H1 (cell line): Measurements from ENCODE around the gene TRAF3IP1. TPM values are rescaled to one million over a fixed set of nuclear protein-coding genes. Genes with fewer than 3 reads are reported as not detected.

ENCODE experiments used
- GABPA ChIP-seq: IDR thresholded peaks from 2 replicates; pipeline ENCODE4 v1.6.1; 2011; ENCODE audit warnings: mild to moderate bottlenecking, low read length, moderate library complexity, borderline replicate concordance; ENCODE audit not compliant: insufficient read depth
- GTF2F1 ChIP-seq: IDR thresholded peaks from 2 replicates; pipeline ENCODE4 v1.6.1; 2012; ENCODE audit warnings: low read depth, low read length, improper control_type of control experiment, borderline replicate concordance
- HDAC6 ChIP-seq: IDR thresholded peaks from one replicate; pipeline ENCODE4 v1.7.1; 2012; ENCODE audit warnings: low read depth, mild to moderate bottlenecking, inconsistent platforms, low read length, moderate library complexity
- SIRT6 ChIP-seq: IDR thresholded peaks from one replicate; pipeline ENCODE4 v1.7.1; 2012; ENCODE audit warnings: low read length, inconsistent platforms
- polyA plus RNA-seq, 7 experiments: library from polyadenylated mRNA; depleted of rRNA in 3 of 7; stranded (reverse) in 5 of 7; unstranded in 2 of 7; fragments of >200 nt in 5 of 7; fragments of 200-250 nt in 2 of 7; gene quantifications; 1 replicate in 5 of 7; 2 replicates in 1 of 7; 4 replicates in 1 of 7; pipeline versions ENCODE4 v1.2.1 to v1.2.3, GENCODE V29; 2011 to 2013; ENCODE audit warnings: missing spikeins in 2 of 7, mixed read lengths in 2 of 7
- total RNA-seq: library from RNA; stranded (reverse); fragmentation: NEBNext Ultra II Directional; extraction: Animal tissue kit (Norgen Biotek cat#: 25700); gene quantifications from 2 replicates; pipeline ENCODE4 v1.2.1, GENCODE V29; 2021
- TF ChIP-seq, protein P1 (sequence below): IDR thresholded peaks from 2 replicates; pipeline ENCODE4 v1.6.1; 2012; ENCODE audit warnings: inconsistent platforms

TRAF3IP1 gene
- total and polyA plus RNA-seq, 2 of the 8 experiments (the other 6 are each of a cell fraction or from before 2014, with no cell fraction given), result 2.3 to 17.5 TPM

DNA sequence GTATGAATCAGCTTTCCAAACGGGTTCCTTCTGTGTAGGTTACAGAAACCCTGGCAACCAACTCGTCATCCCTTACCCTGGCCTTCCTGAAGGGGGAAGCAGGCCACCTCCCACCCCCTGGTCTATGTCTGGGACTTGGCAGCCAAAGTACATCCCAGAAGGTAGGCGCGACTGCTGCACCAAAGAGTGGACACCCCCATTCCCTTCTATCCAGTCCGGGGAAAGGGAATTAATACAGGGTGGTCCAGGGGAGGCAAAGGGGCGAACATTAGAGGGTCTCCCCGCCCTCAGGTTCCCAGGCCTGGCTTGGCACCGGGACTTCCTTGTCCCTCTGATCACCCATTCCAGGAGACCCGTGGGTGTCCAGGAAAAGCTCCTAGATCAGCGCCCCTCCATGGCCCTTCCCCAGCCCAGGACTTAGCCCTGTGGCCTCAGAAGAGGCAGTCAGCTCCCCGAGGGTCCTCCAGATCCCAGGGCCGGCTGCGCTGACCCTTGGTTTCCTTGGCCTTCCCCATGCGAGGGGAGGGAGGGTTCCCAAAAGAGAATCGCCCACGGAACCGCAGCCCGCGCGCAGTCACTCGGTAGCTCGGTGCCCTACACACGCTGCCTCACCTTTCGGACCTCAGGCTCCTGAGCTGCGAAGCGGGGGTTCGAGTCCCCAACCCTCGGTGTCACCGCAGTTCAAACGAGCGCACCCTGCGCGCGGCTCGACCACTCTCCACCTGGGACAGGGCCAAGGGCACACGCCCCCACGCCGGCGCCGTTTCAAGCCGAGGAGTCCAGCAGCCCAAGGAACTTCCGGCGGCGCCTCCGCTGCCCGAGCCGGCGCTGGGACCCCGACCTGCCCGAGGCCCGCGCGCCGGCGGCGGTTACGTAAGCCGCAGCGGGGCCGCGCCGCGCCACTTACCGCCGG is 32.3 kb upstream of the TRAF3IP1 start, which contains the start of gene PER2 (continued):
- TF ChIP-seq, protein P1, sequence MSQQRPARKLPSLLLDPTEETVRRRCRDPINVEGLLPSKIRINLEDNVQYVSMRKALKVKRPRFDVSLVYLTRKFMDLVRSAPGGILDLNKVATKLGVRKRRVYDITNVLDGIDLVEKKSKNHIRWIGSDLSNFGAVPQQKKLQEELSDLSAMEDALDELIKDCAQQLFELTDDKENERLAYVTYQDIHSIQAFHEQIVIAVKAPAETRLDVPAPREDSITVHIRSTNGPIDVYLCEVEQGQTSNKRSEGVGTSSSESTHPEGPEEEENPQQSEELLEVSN, result no peak
- TF ChIP-seq GABPA, result peak; percentile 63; the same call in 1 of the 2 replicates
- TF ChIP-seq HDAC6, result no peak
- TF ChIP-seq SIRT6, result no peak
- TF ChIP-seq GTF2F1, result no peak
